ENCODE data around the gene PLEKHA6.

- TF ChIP-seq CTCF (IDR thresholded peaks at IDR 0.05; ENCODE audit: insufficient read depth, low read length) (no peak), POLR2AphosphoS5 (IDR thresholded peaks at IDR 0.05; ENCODE audit: low read depth) (no peak), GABPA (IDR thresholded peaks at IDR 0.05; ENCODE audit: low read depth) (no peak)
These were observed 133.6 kb downstream of the PLEKHA6 start for GRCh38 chr1:204225841-204226735.
